ENCODE results near the gene RCAN1. TPM values are rescaled to one million over a fixed set of nuclear protein-coding genes. Genes with fewer than 3 reads are reported as not detected.

The RCAN1 gene
- polyA plus RNA-seq, 2 of the 4 experiments (the other 2 are of a cell fraction), result 10.2 to 11.9 TPM

GRCh38 chr21:34576041-34576511 is 38.8 kb downstream of the RCAN1 start:
- ChIA-PET POLR2A (no interaction called here), CTCF (no interaction called here)
- DNase-seq (ENCODE audit: low read depth in 1 of 2, low spot score in 1 of 2) (no peak), FAIRE-seq (no peak), ATAC-seq (no peak)
- no peaks in the 10 kb centered on the region for H3K9me3 ChIP-seq
- no peak overlapping the region for H3K4me2 ChIP-seq
- H3K4me3 ChIP-seq, result no peak overlapping the region
- no peaks in the 10 kb centered on the region for H3K4me1 ChIP-seq
- WGBS (ENCODE audit: missing lambda C conversion rate), result 45% methylated on average over 5 of the region's 5 CpGs
- H3K27ac ChIP-seq, result no peak overlapping the region
- no peak for TF ChIP-seq KDM5A (IDR thresholded peaks at IDR 0.05)
- no peak for TF ChIP-seq MYC (IDR thresholded peaks at IDR 0.05; ENCODE audit: borderline replicate concordance, low read length)
- no peak for TF ChIP-seq ESRRA (IDR thresholded peaks at IDR 0.05; ENCODE audit: borderline replicate concordance, low read length)
- no peak for TF ChIP-seq MAX (IDR thresholded peaks at IDR 0.05)
- TF ChIP-seq NPAS2 (CRISPR knock-in tag; IDR thresholded peaks at IDR 0.05; ENCODE audit: borderline replicate concordance), result no peak

GRCh38 chr21:34574601-34575529 is 40.0 kb downstream of the RCAN1 start:
- ATAC-seq, result no peak
- no peak for FAIRE-seq
- TF ChIP-seq EP300 (IDR thresholded peaks at IDR 0.05), result no peak
- no peak for TF ChIP-seq MYC (IDR thresholded peaks at IDR 0.05; ENCODE audit: borderline replicate concordance, low read length)
- no peak for TF ChIP-seq BCL3 (IDR thresholded peaks at IDR 0.05)
- TF ChIP-seq RAD21 (conservative IDR thresholded peaks at IDR 0.05 in 1 of 2, IDR thresholded peaks at IDR 0.05 in 1 of 2), result no peak
- no peak for TF ChIP-seq JUNB (IDR thresholded peaks at IDR 0.05)
- no peak for TF ChIP-seq KDM1A (IDR thresholded peaks at IDR 0.05; ENCODE audit: low read depth)
- TF ChIP-seq HOXB5 (CRISPR knock-in tag; IDR thresholded peaks at IDR 0.05), result no peak
- TF ChIP-seq SMC3 (IDR thresholded peaks at IDR 0.05), result no peak
- no peak for TF ChIP-seq CHD2 (IDR thresholded peaks at IDR 0.05; ENCODE audit: low read length, partially characterized antibody)
- TF ChIP-seq ELK1 (IDR thresholded peaks at IDR 0.05; ENCODE audit: low read depth, low read length), result no peak
- TF ChIP-seq CTCF (IDR thresholded peaks at IDR 0.05), result no peak
- DNase-seq (ENCODE audit: low read depth in 1 of 2, low spot score in 1 of 2), result no peak
- POLR2A ChIA-PET, result no interaction called here
- H3K4me3 ChIP-seq, result no peak overlapping the region
- 87% methylated on average over 24 of the region's 24 CpGs for WGBS (ENCODE audit: missing lambda C conversion rate)
- CTCF ChIA-PET, result interaction anchor here (1.1 kb wide), 2 partner anchors 23 to 28 kb away, joined by 3 read pairs; no protein-coding TSS in a partner anchor
- no peaks in the 10 kb centered on the region for H3K9me3 ChIP-seq
- no peak overlapping the region for H3K27ac ChIP-seq
- no peak overlapping the region for H3K4me2 ChIP-seq
- H3K4me1 ChIP-seq, result no peaks in the 10 kb centered on the region

GRCh38 chr21:34571994-34572393 is 42.9 kb downstream of the RCAN1 start:
- ChIA-PET POLR2A (no interaction called here), CTCF (interaction anchor here (1.1 kb wide), 1 partner anchor 31 kb away, joined by 3 read pairs; no protein-coding TSS in a partner anchor)
- Histone ChIP-seq H3K4me3 (no peak overlapping the region), H3K9me3 (no peaks in the 10 kb centered on the region), H3K27ac (no peak overlapping the region), H3K4me2 (no peak overlapping the region), H3K4me1 (no peaks in the 10 kb centered on the region)
- FAIRE-seq, result no peak
- ATAC-seq, result no peak
- WGBS (ENCODE audit: missing lambda C conversion rate), result 64% methylated on average over 6 of the region's 7 CpGs
- TF ChIP-seq CEBPB (IDR thresholded peaks at IDR 0.05) (peak; percentile 20 to 35; a peak in 2 of 4 replicates), RNF2 (IDR thresholded peaks at IDR 0.05; ENCODE audit: borderline replicate concordance, low read depth) (no peak)
- DNase-seq (ENCODE audit: low read depth in 1 of 2, low spot score in 1 of 2), result no peak
